HG02798 (cell line): ENCODE data around the gene SLC39A9.
"Not testable (repeated sequence)": the region's sequence is repeated elsewhere in the genome, so short reads cannot be mapped to it uniquely, and the experiment has no call there.

Source experiments
- ATAC-seq: cut with Tn5 transposase; IDR thresholded peaks from one replicate; pipeline ENCODE4 v1.9.1; 2021; ENCODE audit warnings: mild to moderate bottlenecking; ENCODE audit not compliant: unreplicated experiment, poor library complexity

The SLC39A9 gene

GRCh38 chr14:69493791-69494190 lies 95.3 kb downstream of the SLC39A9 start:
- no peak for ATAC-seq

- ATAC-seq: no peak
Observed at GRCh38 chr14:69495341-69495921, 96.9 kb downstream of the SLC39A9 start.

GRCh38 chr14:69497866-69498265 lies 99.4 kb downstream of the SLC39A9 start:
- ATAC-seq: not testable (repeated sequence)

GRCh38 chr14:69498286-69498685 lies 99.8 kb downstream of the SLC39A9 start:
- ATAC-seq: not testable (repeated sequence)

GRCh38 chr14:69499436-69499835 lies 100.9 kb downstream of the SLC39A9 start:
- ATAC-seq: no peak

- no peak for ATAC-seq
Observed at GRCh38 chr14:69500096-69500495, 101.6 kb downstream of the SLC39A9 start.

- ATAC-seq: no peak
Observed at GRCh38 chr14:69500736-69501135, 102.2 kb downstream of the SLC39A9 start.

- no peak for ATAC-seq
Observed at GRCh38 chr14:69501423-69501838, 102.9 kb downstream of the SLC39A9 start.

GRCh38 chr14:69504775-69505174 lies 106.3 kb downstream of the SLC39A9 start:
- ATAC-seq: no peak

GRCh38 chr14:69505338-69506240 lies 107.1 kb downstream of the SLC39A9 start:
- ATAC-seq: no peak

- ATAC-seq: no peak
Observed at GRCh38 chr14:69506241-69506595, 107.7 kb downstream of the SLC39A9 start.
